NCI-H2227 treated with DMSO at 0.1 percent for 48 hours (cell line): ENCODE results near the gene METTL26.

Source experiments
- DNase-seq: peaks from one replicate; lab custom pipeline; 2025; lab: John Stamatoyannopoulos, UW

The METTL26 gene

GRCh38 chr16:595094-595528 is 41.0 kb downstream of the METTL26 start:
- no peak for DNase-seq

GRCh38 chr16:593807-594206 is 42.3 kb downstream of the METTL26 start:
- no peak for DNase-seq

GRCh38 chr16:593406-593805 is 42.7 kb downstream of the METTL26 start:
- DNase-seq, result no peak

- DNase-seq, result no peak
Observed at GRCh38 chr16:592518-593306, 43.4 kb downstream of the METTL26 start.

- DNase-seq, result no peak
Observed at GRCh38 chr16:591892-592517, 44.1 kb downstream of the METTL26 start.

- no peak for DNase-seq
Observed at GRCh38 chr16:591231-591630, 44.9 kb downstream of the METTL26 start.

- no peak for DNase-seq
Observed at GRCh38 chr16:590815-591200, 45.3 kb downstream of the METTL26 start.

- no peak for DNase-seq
Observed at GRCh38 chr16:590188-590814, 45.8 kb downstream of the METTL26 start.

- DNase-seq, result peak; percentile 97
Observed at GRCh38 chr16:589658-590187, 46.4 kb downstream of the METTL26 start, which contains the start of gene RAB40C. RAB40C (plus strand) TSS chr16:590066; CDS start chr16:590292, 226 bp downstream.

GRCh38 chr16:588889-589657 is 47.0 kb downstream of the METTL26 start:
- peak; percentile 97 for DNase-seq

GRCh38 chr16:588639-588888 is 47.5 kb downstream of the METTL26 start:
- DNase-seq, result peak; percentile 40

- DNase-seq, result no peak
Observed at GRCh38 chr16:586645-587590, 49.2 kb downstream of the METTL26 start.

- DNase-seq, result no peak
Observed at GRCh38 chr16:586047-586644, 50.0 kb downstream of the METTL26 start.

GRCh38 chr16:585351-585750 is 50.8 kb downstream of the METTL26 start:
- no peak for DNase-seq
